ENCODE results near the gene COL6A6. TPM values are rescaled to one million over a fixed set of nuclear protein-coding genes. Genes with fewer than 3 reads are reported as not detected.

COL6A6 gene
- total RNA-seq, 2 experiments from 2014 or later = not detected

DNA sequence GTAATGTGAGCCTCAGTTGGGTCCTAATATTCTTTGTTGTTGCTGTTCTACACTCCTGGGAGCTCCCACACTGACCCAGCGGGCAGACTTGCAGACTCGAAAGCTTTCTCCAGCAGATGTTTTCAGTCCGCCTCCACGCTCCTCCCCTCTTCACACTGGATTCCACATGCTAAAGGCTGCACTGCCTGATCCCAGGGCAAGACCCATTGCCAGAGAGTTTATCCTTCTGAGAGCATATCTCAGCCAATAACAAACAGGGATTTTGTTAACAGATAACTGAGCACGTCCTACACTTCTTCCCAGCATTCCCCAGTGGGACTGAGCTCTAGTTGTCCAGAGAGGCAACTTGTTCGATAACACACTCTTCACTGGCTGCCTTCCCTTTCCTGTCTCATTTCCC is 8.0 kb upstream of the COL6A6 start:
- H3K27ac Mint-ChIP-seq = no peak overlapping the region
- no peaks in the 10 kb centered on the region for H3K36me3 Mint-ChIP-seq (ENCODE audit: low read depth)
- H3K4me3 Mint-ChIP-seq = no peak overlapping the region
- CTCF ChIA-PET = no interaction called here
- H3K4me1 Mint-ChIP-seq = no peaks in the 10 kb centered on the region
- H3K9me3 Mint-ChIP-seq = no peaks in the 10 kb centered on the region
- peaks cover 20% of the 10 kb centered on the region for H3K27me3 Mint-ChIP-seq
- no peak for DNase-seq
- POLR2A ChIA-PET = no interaction called here

DNA sequence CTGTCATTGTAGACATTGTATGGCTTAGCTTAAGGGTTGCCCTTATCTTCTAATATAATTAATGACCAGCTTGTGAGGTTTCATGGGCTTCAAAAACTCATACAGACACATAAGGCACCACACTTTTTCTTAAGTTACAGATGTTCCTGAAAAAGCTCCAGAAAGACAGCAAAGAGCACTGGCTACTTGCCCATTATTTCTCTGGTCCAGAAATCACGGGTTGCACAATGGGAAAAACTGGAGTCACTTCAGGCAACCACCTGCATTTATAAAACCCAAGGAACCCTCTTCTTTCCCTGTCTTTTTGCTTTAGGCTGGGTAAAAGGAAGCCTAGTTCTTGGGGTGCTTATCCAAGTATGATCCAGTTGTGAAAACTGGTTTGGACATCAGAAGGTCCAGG is 2.3 kb upstream of the COL6A6 start:
- Mint-ChIP-seq H3K9me3 (no peaks in the 10 kb centered on the region), H3K27me3 (peaks cover 43% of the 10 kb centered on the region), H3K4me3 (no peak overlapping the region), H3K36me3 (ENCODE audit: low read depth) (no peaks in the 10 kb centered on the region), H3K27ac (no peak overlapping the region), H3K4me1 (no peaks in the 10 kb centered on the region)
- POLR2A ChIA-PET = no interaction called here
- CTCF ChIA-PET = no interaction called here
- no peak for DNase-seq

DNA sequence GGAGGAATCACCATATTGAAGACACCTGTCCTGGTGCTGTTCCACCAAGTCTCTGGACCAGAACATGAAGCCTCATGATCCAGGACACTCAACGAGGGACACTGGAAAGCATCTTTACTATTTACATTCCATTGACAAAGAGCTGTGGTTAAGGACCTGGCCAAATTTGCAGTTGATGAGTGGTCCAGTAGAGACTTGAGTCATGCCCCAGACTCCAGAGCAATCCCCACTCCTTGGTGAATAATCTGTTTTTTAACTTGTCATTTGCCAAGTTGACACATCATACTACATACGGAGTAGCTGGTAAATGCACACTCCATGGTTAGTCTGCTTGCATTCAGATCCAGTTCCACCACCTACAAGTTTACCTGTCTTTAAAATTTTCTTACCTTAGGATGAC is 1.2 kb upstream of the COL6A6 start:
- ChIA-PET CTCF (no interaction called here), POLR2A (no interaction called here)
- Mint-ChIP-seq H3K4me3 (no peak overlapping the region), H3K4me1 (no peaks in the 10 kb centered on the region), H3K9me3 (no peaks in the 10 kb centered on the region), H3K36me3 (ENCODE audit: low read depth) (no peaks in the 10 kb centered on the region), H3K27ac (no peak overlapping the region), H3K27me3 (peaks cover 45% of the 10 kb centered on the region)
- DNase-seq = no peak

DNA sequence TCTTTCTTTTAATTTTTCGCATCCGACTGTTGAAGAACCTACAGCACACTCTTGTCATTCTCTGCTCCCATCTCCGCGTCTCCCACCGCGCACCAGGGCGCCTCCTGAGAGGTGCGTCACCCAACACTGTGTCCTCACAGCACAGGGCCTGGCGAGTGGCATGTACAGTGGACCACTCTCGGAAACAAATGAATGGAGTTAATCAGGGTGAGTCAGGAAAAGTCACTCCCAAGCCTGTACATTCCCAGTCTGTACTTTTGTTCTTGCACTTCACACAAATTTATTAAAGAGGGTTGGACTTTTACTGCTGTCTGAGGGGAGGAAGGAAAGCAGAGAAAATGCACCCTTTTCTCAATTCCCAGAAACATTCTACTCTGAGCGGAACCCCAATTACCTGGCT is 625 bp downstream of the COL6A6 start:
- H3K4me3 Mint-ChIP-seq = no peak overlapping the region
- no peaks in the 10 kb centered on the region for H3K36me3 Mint-ChIP-seq (ENCODE audit: low read depth)
- H3K27ac Mint-ChIP-seq = no peak overlapping the region
- no peaks in the 10 kb centered on the region for H3K4me1 Mint-ChIP-seq
- ChIA-PET CTCF (no interaction called here), POLR2A (no interaction called here)
- H3K27me3 Mint-ChIP-seq = peaks cover 38% of the 10 kb centered on the region
- H3K9me3 Mint-ChIP-seq = no peaks in the 10 kb centered on the region
- DNase-seq = no peak

DNA sequence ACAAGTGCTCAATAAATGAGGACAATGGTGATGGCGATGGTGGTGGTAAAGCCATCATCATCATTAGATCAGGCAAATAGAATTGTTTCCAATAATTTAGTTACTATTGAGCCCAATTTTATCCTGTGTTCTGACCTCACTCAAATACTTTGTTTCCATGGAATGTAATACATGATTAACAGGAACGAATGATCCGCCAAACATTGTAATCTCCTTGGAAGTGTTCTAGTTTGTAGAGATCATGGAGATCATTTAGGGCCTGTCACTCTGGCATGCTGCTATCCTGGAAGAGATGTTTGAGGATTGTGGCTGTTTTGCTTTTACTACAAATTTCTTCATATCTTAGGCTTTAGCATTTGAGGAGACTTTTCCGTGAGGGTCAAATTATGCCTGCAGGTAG is 2.8 kb downstream of the COL6A6 start:
- Mint-ChIP-seq H3K27me3 (peaks cover 41% of the 10 kb centered on the region), H3K36me3 (ENCODE audit: low read depth) (no peaks in the 10 kb centered on the region), H3K27ac (no peak overlapping the region), H3K9me3 (no peaks in the 10 kb centered on the region), H3K4me3 (no peak overlapping the region), H3K4me1 (no peaks in the 10 kb centered on the region)
- CTCF ChIA-PET = no interaction called here
- POLR2A ChIA-PET = no interaction called here
- DNase-seq = no peak

DNA sequence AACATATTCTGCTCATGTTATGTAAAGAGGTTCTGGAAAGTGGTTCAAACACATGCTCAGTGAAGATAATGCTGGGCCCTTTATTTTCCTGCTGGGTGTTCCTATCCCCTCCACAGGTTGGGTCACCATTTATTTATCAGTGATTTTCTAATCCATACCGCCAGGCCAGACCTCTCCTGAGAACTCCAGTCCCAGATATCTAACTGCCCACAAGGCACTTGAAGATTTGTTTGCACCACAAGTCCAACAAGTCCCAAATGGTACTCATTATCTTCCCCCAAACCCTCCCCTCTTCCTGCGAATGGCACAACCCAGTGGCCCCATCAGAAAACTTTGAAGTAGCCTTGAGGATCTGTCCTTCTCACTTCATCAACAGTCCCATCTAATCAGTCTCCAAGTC is 5.4 kb downstream of the COL6A6 start:
- POLR2A ChIA-PET = no interaction called here
- H3K4me1 Mint-ChIP-seq = no peaks in the 10 kb centered on the region
- no peak overlapping the region for H3K27ac Mint-ChIP-seq

DNA sequence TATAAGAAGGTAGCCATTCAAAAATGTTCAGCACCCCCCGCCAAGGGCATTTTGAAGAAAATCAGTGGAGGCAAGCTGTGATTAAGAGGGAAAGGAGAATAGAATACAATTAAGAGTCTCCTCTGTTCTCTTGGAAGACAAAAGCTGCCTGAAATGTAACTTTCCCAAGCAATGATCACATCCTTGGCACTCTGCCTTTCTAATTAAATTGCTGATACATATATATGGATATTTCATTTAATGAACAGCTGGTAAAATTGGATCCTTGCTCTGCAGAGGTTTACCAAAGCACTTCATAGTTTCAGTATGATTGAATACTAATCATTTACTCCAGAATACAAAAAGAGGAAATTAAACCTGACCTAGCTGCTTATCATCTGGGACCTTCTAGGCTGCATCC is 10.4 kb downstream of the COL6A6 start:
- Mint-ChIP-seq H3K27me3 (peaks cover 18% of the 10 kb centered on the region), H3K36me3 (ENCODE audit: low read depth) (no peaks in the 10 kb centered on the region), H3K4me3 (no peak overlapping the region), H3K27ac (no peak overlapping the region), H3K9me3 (no peaks in the 10 kb centered on the region), H3K4me1 (peaks cover 9% of the 10 kb centered on the region)
- DNase-seq = no peak
- CTCF ChIA-PET = interaction anchor here (0.7 to 1.4 kb wide), 3 partner anchors 10 to 46 kb away, joined by 3 to 4 read pairs (median 3); no protein-coding TSS in a partner anchor
- POLR2A ChIA-PET = no interaction called here

More for the DNA sequence above, 5.4 kb downstream of the COL6A6 start:
- Mint-ChIP-seq H3K4me3 (no peak overlapping the region), H3K36me3 (ENCODE audit: low read depth) (no peaks in the 10 kb centered on the region), H3K9me3 (no peaks in the 10 kb centered on the region), H3K27me3 (peaks cover 37% of the 10 kb centered on the region)
- CTCF ChIA-PET = no interaction called here
- DNase-seq = no peak

DNA sequence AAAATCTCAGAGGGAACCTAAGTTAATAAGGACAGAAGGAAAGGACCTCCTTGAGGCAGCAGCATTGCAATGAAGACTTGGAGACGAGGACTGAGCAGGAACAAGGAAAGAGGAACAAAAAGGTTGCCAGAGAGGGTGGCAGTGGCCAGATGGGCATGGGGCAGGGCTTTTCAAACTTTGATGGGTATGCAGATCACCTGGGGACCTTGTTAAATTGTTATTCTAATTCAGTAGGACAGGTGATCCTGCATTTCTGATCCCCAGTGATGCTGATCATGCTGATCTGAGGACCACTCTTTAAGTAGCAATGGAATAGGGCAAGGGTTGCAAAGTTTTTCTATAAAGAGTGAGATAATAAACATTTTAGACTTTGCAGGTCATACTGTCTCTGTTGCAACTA is 11.1 kb downstream of the COL6A6 start:
- Mint-ChIP-seq H3K27me3 (peaks cover 12% of the 10 kb centered on the region), H3K4me1 (peaks cover 9% of the 10 kb centered on the region), H3K4me3 (no peak overlapping the region), H3K9me3 (no peaks in the 10 kb centered on the region), H3K27ac (no peak overlapping the region), H3K36me3 (ENCODE audit: low read depth) (no peaks in the 10 kb centered on the region)
- CTCF ChIA-PET = interaction anchor here (0.7 to 1.4 kb wide), 3 partner anchors 10 to 295 kb away, joined by 3 to 4 read pairs (median 3); no protein-coding TSS in a partner anchor
- POLR2A ChIA-PET = no interaction called here
- DNase-seq = no peak

DNA sequence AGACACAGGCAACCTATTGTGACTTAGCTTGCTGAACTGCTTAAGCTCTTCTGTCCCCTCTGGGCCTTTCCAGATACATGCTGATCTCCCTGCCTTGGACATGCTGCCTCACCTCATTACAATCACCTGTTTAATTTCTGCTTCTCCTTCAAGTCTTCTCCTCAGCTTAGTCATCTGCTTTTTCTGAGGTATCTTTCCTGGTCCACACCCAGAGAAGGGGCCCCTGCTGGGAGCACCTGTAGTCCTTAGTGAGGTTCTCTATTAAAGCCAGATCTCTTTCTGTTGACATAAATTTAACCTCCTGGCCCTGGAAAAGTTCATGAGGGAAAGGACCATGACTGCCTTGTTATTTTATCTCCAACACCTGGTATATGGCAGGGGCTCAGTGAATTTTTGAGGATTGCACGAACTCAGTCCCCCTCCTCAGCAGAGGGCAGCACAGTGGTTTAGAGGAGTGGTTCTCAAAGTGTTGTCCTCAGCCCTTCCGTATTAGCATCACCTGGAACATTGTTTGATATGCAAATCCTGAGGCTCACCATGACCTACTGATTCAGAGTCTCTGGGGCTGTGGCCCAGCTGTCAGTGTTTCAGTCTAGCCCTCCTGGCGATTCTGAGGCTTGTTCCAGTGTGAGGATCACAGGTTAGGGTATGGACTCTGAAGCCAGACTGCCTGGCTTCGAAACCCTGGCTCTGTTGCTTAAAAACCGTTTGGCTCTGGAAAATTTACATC is 12.7 kb downstream of the COL6A6 start:
- peaks cover 12% of the 10 kb centered on the region for H3K27me3 Mint-ChIP-seq
- ChIA-PET CTCF (no interaction called here), POLR2A (no interaction called here)
- no peak overlapping the region for H3K27ac Mint-ChIP-seq
- H3K36me3 Mint-ChIP-seq (ENCODE audit: low read depth) = no peaks in the 10 kb centered on the region
- H3K4me3 Mint-ChIP-seq = no peak overlapping the region
- peaks cover 9% of the 10 kb centered on the region for H3K4me1 Mint-ChIP-seq
- no peak for DNase-seq
- no peaks in the 10 kb centered on the region for H3K9me3 Mint-ChIP-seq

DNA sequence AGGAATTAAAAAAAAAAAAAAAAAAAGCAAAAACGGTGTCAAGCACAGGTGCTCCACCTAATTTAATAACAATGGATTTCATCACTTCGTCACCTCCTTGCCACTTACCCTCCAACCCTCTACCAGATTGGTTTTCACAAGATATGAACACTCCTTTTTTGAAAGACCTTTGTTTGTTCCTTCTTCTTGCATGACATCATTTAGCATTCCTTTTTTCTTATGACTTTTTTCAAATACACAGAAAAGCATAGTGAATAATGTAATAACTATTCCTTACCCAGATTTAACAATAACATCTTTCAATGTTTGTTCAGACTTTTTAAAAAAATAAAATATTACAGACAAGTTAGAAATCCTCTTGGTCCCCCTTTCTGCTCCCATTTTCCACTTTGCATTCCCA is 16.3 kb downstream of the COL6A6 start:
- DNase-seq = no peak
- no peaks in the 10 kb centered on the region for H3K9me3 Mint-ChIP-seq
- peaks cover 9% of the 10 kb centered on the region for H3K4me1 Mint-ChIP-seq
- ChIA-PET POLR2A (no interaction called here), CTCF (no interaction called here)
- no peaks in the 10 kb centered on the region for H3K36me3 Mint-ChIP-seq (ENCODE audit: low read depth)
- H3K27me3 Mint-ChIP-seq = peaks cover 4% of the 10 kb centered on the region
- H3K4me3 Mint-ChIP-seq = no peak overlapping the region
- no peak overlapping the region for H3K27ac Mint-ChIP-seq

DNA sequence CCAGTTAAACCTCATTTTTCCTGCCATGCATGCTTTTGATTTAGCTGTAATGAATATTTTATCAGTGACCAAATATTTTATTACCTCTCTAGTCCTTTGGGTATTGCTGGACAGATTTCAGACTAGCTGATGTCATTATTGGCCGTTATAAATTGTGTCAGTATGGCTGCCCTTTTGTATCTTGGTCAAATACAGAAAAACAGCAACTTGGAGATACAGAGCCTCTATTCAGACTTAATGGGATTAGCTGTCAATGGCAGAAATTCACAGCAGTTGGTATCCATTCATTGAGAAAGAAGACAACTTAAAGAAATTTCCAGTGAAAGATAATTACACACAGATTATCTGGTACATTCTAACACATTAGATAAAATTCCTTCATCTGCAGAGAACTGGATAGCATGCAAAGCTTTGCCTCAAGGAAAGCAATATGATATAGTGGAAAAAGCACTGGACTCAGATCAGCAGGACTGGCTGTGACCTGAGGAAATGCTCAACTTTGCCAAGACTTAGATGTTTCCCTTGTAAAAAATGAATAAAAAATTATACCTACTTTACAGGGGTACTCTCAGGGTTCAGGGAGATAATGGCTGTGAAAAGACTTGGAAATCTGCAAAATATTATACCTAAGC is 20.8 kb downstream of the COL6A6 start:
- ChIA-PET POLR2A (no interaction called here), CTCF (interaction anchor here (0.7 to 1.8 kb wide), 2 partner anchors 10 to 11 kb away, joined by 3 to 4 read pairs; no protein-coding TSS in a partner anchor)
- no peaks in the 10 kb centered on the region for H3K9me3 Mint-ChIP-seq
- H3K4me3 Mint-ChIP-seq = no peak overlapping the region
- H3K27me3 Mint-ChIP-seq = peaks cover 8% of the 10 kb centered on the region
- H3K36me3 Mint-ChIP-seq (ENCODE audit: low read depth) = no peaks in the 10 kb centered on the region
- no peaks in the 10 kb centered on the region for H3K4me1 Mint-ChIP-seq
- no peak for DNase-seq
- H3K27ac Mint-ChIP-seq = no peak overlapping the region

DNA sequence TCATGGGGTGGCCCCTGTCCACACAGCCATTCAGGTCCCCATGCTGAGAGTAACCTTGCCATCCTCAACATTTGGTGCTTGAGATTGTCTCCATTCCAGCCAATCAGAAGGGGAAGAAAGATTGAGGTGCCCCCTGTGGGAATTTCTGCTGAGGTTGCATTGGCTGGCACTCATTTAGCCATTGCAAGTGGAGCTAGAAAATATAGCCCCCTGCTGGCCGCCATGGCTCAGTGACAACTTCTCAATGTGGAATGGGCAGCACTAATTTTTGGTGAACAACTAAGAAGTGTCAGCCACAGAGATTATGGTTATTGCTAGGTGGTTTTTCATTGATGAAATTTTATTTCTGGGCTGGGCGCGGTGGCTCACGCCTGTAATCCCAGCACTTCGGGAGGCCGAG is 22.0 kb downstream of the COL6A6 start:
- ChIA-PET CTCF (interaction anchor here (1.3 to 1.8 kb wide), 3 partner anchors 11 to 263 kb away, joined by 3 to 5 read pairs (median 4); no protein-coding TSS in a partner anchor), POLR2A (no interaction called here)
- Mint-ChIP-seq H3K27me3 (peaks cover 6% of the 10 kb centered on the region), H3K4me3 (no peak overlapping the region), H3K36me3 (ENCODE audit: low read depth) (no peaks in the 10 kb centered on the region), H3K27ac (no peak overlapping the region), H3K9me3 (no peaks in the 10 kb centered on the region), H3K4me1 (no peaks in the 10 kb centered on the region)
- peak; percentile 33 for DNase-seq

DNA sequence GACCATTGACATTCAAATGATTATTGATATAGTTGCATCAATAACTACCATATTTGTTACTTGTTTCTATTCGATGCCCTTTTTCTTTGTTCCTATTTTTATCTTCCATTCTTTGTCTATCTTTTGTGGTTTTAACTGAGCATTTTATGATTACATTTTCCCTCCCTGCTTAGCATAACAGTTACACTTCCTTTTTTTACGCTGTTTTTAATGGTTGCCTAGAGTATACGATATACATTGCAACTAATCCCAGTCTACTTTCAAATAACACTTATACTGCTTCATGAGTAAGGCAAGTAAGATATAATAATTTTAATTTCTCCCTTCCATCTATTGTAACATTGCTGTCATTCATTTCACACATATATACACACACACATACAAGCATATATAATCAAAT is 26.3 kb downstream of the COL6A6 start:
- POLR2A ChIA-PET = no interaction called here
- Mint-ChIP-seq H3K4me3 (no peak overlapping the region), H3K27me3 (peaks cover 6% of the 10 kb centered on the region), H3K4me1 (no peaks in the 10 kb centered on the region), H3K36me3 (ENCODE audit: low read depth) (no peaks in the 10 kb centered on the region), H3K27ac (no peak overlapping the region), H3K9me3 (no peaks in the 10 kb centered on the region)
- no peak for DNase-seq
- CTCF ChIA-PET = no interaction called here

Measured in activated CD4-positive, alpha-beta memory T cell treated with anti-CD3 and anti-CD28 coated beads, Interleukin-2, amount 10 ng/mL, durations not matched to agents 7 days and 5 days (primary cell).